Activated CD4-positive, CD25-positive, alpha-beta regulatory T cell treated with anti-CD3 and anti-CD28 coated beads, Interleukin-2, amount 50 U/mL, for 24 hours (primary cell): ENCODE results near the gene USP7.
"Not testable (repeated sequence)": the region's sequence is repeated elsewhere in the genome, so short reads cannot be mapped to it uniquely, and the experiment has no call there.

Experiments
- ATAC-seq, 2 donors: fragments of 150-1000 bp; cut with Tn5 transposase; one replicate each; pipeline ENCODE4 v1.10.0; 2021; ENCODE audit warnings: mild to moderate bottlenecking in 1 of 2, moderate library complexity in 1 of 2

Gene USP7

GRCh38 chr16:8923199-8923598 is 40.5 kb downstream of the USP7 start:
- ATAC-seq, result no peak

- ATAC-seq, result peak in 1 of 2 donors; percentile 19
Measured at GRCh38 chr16:8921347-8921984, 42.2 kb downstream of the USP7 start.

GRCh38 chr16:8920645-8921346 is 42.9 kb downstream of the USP7 start:
- ATAC-seq, result peak; percentile 49 to 67

GRCh38 chr16:8919934-8920462 is 43.7 kb downstream of the USP7 start:
- no peak for ATAC-seq

GRCh38 chr16:8919089-8919933 is 44.4 kb downstream of the USP7 start:
- ATAC-seq, result peak in 1 of 2 donors; percentile 31

GRCh38 chr16:8917336-8917735 is 46.4 kb downstream of the USP7 start:
- not testable (repeated sequence) for ATAC-seq

GRCh38 chr16:8916541-8917225 is 47.0 kb downstream of the USP7 start:
- no peak for ATAC-seq

GRCh38 chr16:8915722-8916301 is 47.9 kb downstream of the USP7 start:
- ATAC-seq, result no peak

GRCh38 chr16:8914098-8914497 is 49.6 kb downstream of the USP7 start:
- ATAC-seq, result no peak

- ATAC-seq, result no peak
Measured at GRCh38 chr16:8912793-8913192, 50.9 kb downstream of the USP7 start.

- no peak for ATAC-seq
Measured at GRCh38 chr16:8910811-8911210, 52.9 kb downstream of the USP7 start.

- no peak for ATAC-seq
Measured at GRCh38 chr16:8908810-8909468, 54.8 kb downstream of the USP7 start.

- no peak for ATAC-seq
Measured at GRCh38 chr16:8907096-8907495, 56.6 kb downstream of the USP7 start.

- no peak for ATAC-seq
Measured at GRCh38 chr16:8905795-8906591, 57.7 kb downstream of the USP7 start.

GRCh38 chr16:8905168-8905762 is 58.4 kb downstream of the USP7 start:
- peak; percentile 51 to 72 for ATAC-seq

- no peak for ATAC-seq
Measured at GRCh38 chr16:8904018-8904430, 59.7 kb downstream of the USP7 start.

- no peak for ATAC-seq
Measured at GRCh38 chr16:8903004-8903403, 60.7 kb downstream of the USP7 start.

GRCh38 chr16:8901320-8901861 is 62.3 kb downstream of the USP7 start:
- no peak for ATAC-seq

- ATAC-seq, result no peak
Measured at GRCh38 chr16:8900343-8900742, 63.4 kb downstream of the USP7 start.

- ATAC-seq, result no peak
Measured at GRCh38 chr16:8899709-8900317, 63.9 kb downstream of the USP7 start.
